ENCODE results near the gene NRCAM. TPM values are rescaled to one million over a fixed set of nuclear protein-coding genes. Genes with fewer than 3 reads are reported as not detected.

The NRCAM gene
- polyA plus RNA-seq, 3 donors, result not detected

DNA sequence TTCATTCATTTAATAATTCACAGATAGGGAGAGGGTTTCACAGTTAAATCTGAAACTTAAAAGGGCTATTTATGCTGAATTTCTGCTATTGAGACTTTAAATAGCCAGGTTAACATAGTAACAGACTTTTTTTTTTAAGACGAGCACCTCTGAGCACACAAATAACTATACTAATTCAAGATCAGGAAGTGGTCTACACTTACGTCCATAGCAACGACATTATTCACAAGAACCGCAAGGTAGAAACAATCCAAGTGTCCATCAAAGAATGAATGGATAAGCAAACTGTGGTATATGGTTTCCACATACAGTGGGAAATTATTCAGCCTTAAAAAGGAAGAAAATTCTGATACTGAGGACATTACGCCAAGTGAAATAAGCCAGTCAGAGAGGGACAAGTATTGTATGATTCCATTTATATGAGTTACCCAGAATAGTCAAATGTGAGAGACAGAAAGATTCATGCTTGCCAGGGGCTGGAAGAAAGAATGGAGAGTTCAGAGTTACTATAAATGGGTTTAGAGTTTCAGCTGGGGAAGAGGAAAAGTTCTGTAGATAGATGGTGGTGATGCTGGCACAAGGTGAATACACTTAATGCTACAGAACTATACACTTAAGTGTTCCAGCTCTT, 185.7 kb downstream of the NRCAM start:
- DNase-seq, result no peak
- intact Hi-C loops (cut with micrococcal nuclease), result no loop called here
- no peaks in the 10 kb centered on the region for H3K36me3 ChIP-seq (replicated peaks in 1 of 2; ENCODE audit: control insufficient read depth in 1 of 2, insufficient read depth in 2 of 2, low read length in 2 of 2)
- H4K20me1 ChIP-seq (ENCODE audit: insufficient read depth, low read length), result no peaks in the 10 kb centered on the region
- Mint-ChIP-seq H3K27me3 (ENCODE audit: low read depth in 3 of 3) (peaks cover 0 to 2% (median 2%) of the 10 kb centered on the region in 3 donors), H3K9me3 (peaks cover 0 to 7% (median 0%) of the 10 kb centered on the region in 7 donors), H3K4me1 (no peaks in the 10 kb centered on the region), H3K4me3 (no peak overlapping the region), H3K27ac (no peak overlapping the region), H3K36me3 (no peaks in the 10 kb centered on the region)
- H3K27me3 ChIP-seq (ENCODE audit: control insufficient read depth in 2 of 2, insufficient read depth in 2 of 2, low read length in 2 of 2), result no peaks in the 10 kb centered on the region
- no peak overlapping the region for H3K9ac ChIP-seq (ENCODE audit: insufficient read depth, low read length, poor library complexity, severe bottlenecking)
- H3K4me1 ChIP-seq (ENCODE audit: control insufficient read depth in 1 of 2, insufficient read depth in 2 of 2, low read length in 2 of 2), result no peaks in the 10 kb centered on the region
- no peaks in the 10 kb centered on the region for H3K79me2 ChIP-seq (ENCODE audit: insufficient read depth, low read length)
- 100% methylated on average over 1 of the region's 5 CpGs for WGBS (ENCODE audit: insufficient coverage)
- H3K27ac ChIP-seq (ENCODE audit: low read depth in 1 of 2, low read length in 2 of 2), result no peak overlapping the region
- H3K4me2 ChIP-seq (replicated peaks; ENCODE audit: extremely low read depth, low read length, poor library complexity, severe bottlenecking), result no peak overlapping the region
- H2AFZ ChIP-seq (ENCODE audit: insufficient read depth, low read depth, low read length, poor library complexity, severe bottlenecking), result no peak overlapping the region
- no peak overlapping the region for H3K4me3 ChIP-seq (replicated peaks in 1 of 3; ENCODE audit: low read depth in 2 of 3, low read length in 3 of 3)
- no peaks in the 10 kb centered on the region for H3K9me3 ChIP-seq (replicated peaks in 1 of 2; ENCODE audit: control insufficient read depth in 1 of 2, insufficient read depth in 1 of 2, low read length in 2 of 2)
- TF ChIP-seq CTCF (IDR thresholded peaks at IDR 0.05), result no peak

- Mint-ChIP-seq H3K27me3 (ENCODE audit: low read depth in 3 of 3) (peaks cover 0 to 2% (median 2%) of the 10 kb centered on the region in 3 donors), H3K27ac (no peak overlapping the region), H3K4me3 (no peak overlapping the region)
Observed at GRCh38 chr7:108268200-108268820, 187.9 kb downstream of the NRCAM start.

More at GRCh38 chr7:108268200-108268820, 187.9 kb downstream of the NRCAM start:
- Mint-ChIP-seq H3K9me3 (peaks cover 0 to 2% (median 0%) of the 10 kb centered on the region in 7 donors), H3K36me3 (no peaks in the 10 kb centered on the region), H3K4me1 (no peaks in the 10 kb centered on the region)
- WGBS (ENCODE audit: insufficient coverage), result no CpG with 5 or more reads among the region's 6 CpGs
- no peak for TF ChIP-seq CTCF (IDR thresholded peaks at IDR 0.05)
- no peak overlapping the region for H3K9ac ChIP-seq (ENCODE audit: insufficient read depth, low read length, poor library complexity, severe bottlenecking)
- no peak overlapping the region for H3K4me3 ChIP-seq (replicated peaks in 1 of 3; ENCODE audit: low read depth in 2 of 3, low read length in 3 of 3)
- H2AFZ ChIP-seq (ENCODE audit: insufficient read depth, low read depth, low read length, poor library complexity, severe bottlenecking), result no peak overlapping the region
- no peaks in the 10 kb centered on the region for H3K9me3 ChIP-seq (replicated peaks in 1 of 2; ENCODE audit: control insufficient read depth in 1 of 2, insufficient read depth in 1 of 2, low read length in 2 of 2)
- H3K27ac ChIP-seq (ENCODE audit: low read depth in 1 of 2, low read length in 2 of 2), result no peak overlapping the region
- no peaks in the 10 kb centered on the region for H3K79me2 ChIP-seq (ENCODE audit: insufficient read depth, low read length)
- intact Hi-C loops (cut with micrococcal nuclease), result no loop called here
- H3K27me3 ChIP-seq (ENCODE audit: control insufficient read depth in 2 of 2, insufficient read depth in 2 of 2, low read length in 2 of 2), result no peaks in the 10 kb centered on the region
- DNase-seq, result no peak
- no peaks in the 10 kb centered on the region for H4K20me1 ChIP-seq (ENCODE audit: insufficient read depth, low read length)
- H3K4me1 ChIP-seq (ENCODE audit: control insufficient read depth in 1 of 2, insufficient read depth in 2 of 2, low read length in 2 of 2), result no peaks in the 10 kb centered on the region
- no peaks in the 10 kb centered on the region for H3K36me3 ChIP-seq (replicated peaks in 1 of 2; ENCODE audit: control insufficient read depth in 1 of 2, insufficient read depth in 2 of 2, low read length in 2 of 2)
- H3K4me2 ChIP-seq (replicated peaks; ENCODE audit: extremely low read depth, low read length, poor library complexity, severe bottlenecking), result no peak overlapping the region

Measured in CD14-positive monocyte (primary cell).